Loucy (cell line): ENCODE data around the gene LCN10.

Source experiments
- CTCF ChIP-seq: fragments of 200-600 bp; sonication (generic); conservative IDR thresholded peaks from 2 replicates; pipeline ENCODE4 v1.5.1; 2014; ENCODE audit warnings: mild to moderate bottlenecking, antibody characterized with exemption, low read length
- EZH2phosphoT487 ChIP-seq: fragments of 200-600 bp; IDR thresholded peaks from 2 replicates; pipeline ENCODE4 v1.6.1; 2018; ENCODE audit warnings: antibody characterized with exemption, mild to moderate bottlenecking, moderate library complexity, borderline replicate concordance

- TF ChIP-seq CTCF (no peak), EZH2phosphoT487 (no peak)
These were observed 985 bp upstream of the LCN10 start for GRCh38 chr9:136743639-136744211.
